GM19452 (cell line): Measurements from ENCODE around the gene PIGN.
A peak's percentile ranks its signal among the peaks of the same experiment; 100 is the strongest.

Experiments used
- ATAC-seq: cut with Tn5 transposase; IDR thresholded peaks from one replicate; pipeline ENCODE4 v1.9.1; 2021; ENCODE audit not compliant: unreplicated experiment

PIGN gene, protein sequence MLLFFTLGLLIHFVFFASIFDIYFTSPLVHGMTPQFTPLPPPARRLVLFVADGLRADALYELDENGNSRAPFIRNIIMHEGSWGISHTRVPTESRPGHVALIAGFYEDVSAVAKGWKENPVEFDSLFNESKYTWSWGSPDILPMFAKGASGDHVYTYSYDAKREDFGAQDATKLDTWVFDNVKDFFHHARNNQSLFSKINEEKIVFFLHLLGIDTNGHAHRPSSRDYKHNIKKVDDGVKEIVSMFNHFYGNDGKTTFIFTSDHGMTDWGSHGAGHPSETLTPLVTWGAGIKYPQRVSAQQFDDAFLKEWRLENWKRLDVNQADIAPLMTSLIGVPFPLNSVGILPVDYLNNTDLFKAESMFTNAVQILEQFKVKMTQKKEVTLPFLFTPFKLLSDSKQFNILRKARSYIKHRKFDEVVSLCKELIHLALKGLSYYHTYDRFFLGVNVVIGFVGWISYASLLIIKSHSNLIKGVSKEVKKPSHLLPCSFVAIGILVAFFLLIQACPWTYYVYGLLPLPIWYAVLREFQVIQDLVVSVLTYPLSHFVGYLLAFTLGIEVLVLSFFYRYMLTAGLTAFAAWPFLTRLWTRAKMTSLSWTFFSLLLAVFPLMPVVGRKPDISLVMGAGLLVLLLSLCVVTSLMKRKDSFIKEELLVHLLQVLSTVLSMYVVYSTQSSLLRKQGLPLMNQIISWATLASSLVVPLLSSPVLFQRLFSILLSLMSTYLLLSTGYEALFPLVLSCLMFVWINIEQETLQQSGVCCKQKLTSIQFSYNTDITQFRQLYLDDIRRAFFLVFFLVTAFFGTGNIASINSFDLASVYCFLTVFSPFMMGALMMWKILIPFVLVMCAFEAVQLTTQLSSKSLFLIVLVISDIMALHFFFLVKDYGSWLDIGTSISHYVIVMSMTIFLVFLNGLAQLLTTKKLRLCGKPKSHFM

GRCh38 chr18:62186774-62187542 lies at the start of gene PIGN, which contains the start of gene RELCH:
TSS of gene PIGN (minus strand) at chr18:62187056. CDS start at chr18:62161353, 25,703 bp downstream.
TSS of gene RELCH (plus strand) at chr18:62187255. CDS start at chr18:62187506, 251 bp downstream.
- peak; percentile 89 for ATAC-seq

- no peak for ATAC-seq
These were observed 49.4 kb upstream of the PIGN start for GRCh38 chr18:62236252-62236651.

- ATAC-seq, result no peak
These were observed 39.2 kb upstream of the PIGN start for GRCh38 chr18:62226047-62226446.

DNA sequence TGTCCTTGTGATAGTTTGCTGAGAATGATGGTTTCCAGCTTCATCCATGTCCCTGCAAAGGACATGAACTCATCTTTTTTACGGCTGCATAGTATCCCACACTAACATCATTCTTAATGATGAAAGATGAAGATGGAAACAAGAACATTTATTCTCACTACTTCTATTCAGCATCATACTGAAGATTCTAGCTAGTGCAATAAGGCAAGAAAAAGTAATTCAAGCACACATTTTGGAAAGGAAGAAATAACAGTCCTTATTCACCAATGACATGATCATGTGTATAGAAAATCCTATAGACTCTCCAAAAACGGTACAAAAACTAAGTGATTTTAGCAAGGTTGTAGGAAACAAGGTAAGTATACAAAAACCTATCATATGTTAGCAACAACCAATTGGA lies 37.4 kb upstream of the PIGN start:
- ATAC-seq, result no peak

DNA sequence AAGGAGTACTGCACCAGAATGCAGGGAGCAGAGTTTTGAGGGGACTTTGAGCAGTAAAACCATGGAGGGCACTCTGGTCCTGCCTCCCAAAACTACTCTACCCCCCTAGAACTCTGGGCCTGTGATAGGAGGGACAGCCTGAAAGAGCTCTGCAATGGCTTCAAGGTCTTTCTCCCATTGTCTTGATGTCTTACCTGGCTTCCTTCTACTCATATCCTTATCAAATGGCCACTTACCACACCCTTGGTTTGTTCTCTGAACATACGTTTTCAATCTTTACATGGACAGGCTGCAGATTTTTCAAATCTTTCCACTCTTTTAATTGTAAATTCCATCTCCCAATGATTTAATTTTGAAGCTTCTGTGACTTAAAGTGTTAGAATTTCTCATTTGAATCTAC lies 27.9 kb upstream of the PIGN start:
- ATAC-seq, result no peak

GRCh38 chr18:62211325-62211828 lies 24.5 kb upstream of the PIGN start:
- no peak for ATAC-seq

GRCh38 chr18:62210138-62210537 lies 23.3 kb upstream of the PIGN start:
- no peak for ATAC-seq

DNA sequence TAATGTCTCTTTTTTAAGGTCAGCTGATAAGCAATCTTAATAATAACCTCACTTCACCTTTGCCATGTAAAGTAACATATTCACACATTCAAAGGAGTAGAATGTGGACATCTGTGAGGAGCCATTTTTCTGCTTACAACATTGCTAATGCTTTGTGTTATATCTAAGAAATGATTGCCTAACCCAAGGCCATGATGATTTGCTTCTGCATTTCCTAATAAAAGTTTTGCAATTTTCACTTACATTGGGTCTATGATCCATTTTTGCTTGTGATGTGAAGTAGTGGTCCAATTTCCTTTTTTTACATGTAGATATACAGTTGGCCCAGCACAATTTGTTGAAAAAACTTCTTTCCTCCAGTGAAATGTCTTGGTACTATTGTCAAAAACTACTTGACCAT lies 22.2 kb upstream of the PIGN start:
- ATAC-seq, result no peak

DNA sequence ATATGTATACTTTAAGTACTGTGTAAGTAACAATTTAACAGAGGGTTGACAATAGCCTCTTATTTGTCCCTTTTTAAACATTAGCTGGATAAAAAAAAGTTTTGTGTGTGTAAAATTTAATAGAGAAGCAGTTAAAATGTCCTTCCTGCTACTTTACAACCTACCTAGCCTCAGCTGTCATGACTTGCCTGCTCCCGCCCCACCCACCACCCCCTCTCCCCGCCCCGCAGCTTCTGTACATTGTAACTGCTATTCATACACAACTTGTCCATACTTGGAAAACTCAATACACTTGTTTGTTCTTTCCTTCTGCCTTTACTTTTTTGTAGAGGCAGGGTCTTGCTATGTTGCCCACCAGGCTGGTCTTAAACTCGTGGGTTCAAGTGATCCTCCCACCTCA lies 19.7 kb upstream of the PIGN start:
- ATAC-seq, result no peak

DNA sequence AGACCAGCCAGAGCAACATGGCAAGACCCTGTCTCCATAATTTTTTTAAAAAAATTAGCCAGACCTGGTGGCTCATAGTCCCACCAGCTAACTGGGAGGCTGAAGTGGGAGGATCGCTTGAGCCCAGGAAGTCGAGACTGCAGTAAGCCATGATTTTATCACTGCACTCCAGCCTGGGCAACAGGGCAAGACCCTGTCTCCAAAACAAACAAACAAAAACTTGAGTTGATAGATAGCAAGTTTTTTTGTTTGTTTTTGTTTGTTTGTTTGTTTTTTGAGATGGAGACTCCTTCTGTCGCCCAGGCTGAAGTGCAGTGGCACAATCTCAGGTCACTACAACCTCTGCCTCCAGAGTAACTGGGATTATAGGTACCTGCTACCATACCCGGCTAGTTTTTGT lies 19.0 kb upstream of the PIGN start:
- ATAC-seq, result no peak

GRCh38 chr18:62201870-62202269 lies 15.0 kb upstream of the PIGN start:
- ATAC-seq, result no peak

DNA sequence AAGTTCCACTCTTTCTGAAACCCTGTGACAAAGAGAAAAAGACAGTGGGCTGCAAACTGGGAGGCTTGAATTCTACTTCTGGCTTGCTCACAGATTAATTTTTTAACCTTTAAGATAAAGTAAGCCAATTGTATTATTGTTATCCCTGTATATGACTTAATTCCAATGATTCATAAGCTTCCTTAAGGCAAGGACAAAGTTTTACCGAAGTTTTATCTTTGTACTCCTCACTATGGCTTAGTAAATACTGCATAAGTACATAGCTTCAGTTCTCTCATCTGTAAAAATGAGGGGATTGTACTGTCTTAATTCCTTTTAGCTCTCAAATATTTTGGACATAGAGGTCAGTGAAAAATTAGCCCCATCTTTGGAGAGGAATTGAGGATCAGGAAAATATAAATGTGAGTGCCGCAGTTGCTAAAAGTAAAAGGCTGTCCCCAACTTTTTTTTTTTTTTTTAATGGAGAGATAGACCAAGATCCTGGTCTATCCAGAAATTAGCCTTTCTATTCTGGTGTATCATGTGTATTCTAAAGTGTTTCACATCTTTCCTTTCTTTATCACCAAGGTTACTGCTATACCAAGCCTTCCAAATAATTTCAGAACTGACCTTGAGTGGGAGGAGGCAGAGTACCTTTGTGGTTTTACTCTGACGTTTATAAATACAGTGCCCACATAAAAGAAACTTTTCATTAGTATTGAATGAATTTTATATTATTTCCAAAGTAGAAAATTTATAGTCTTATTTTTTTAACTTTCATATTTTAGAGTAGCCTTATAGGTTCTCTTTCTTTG lies 13.5 kb upstream of the PIGN start:
- ATAC-seq, result no peak

DNA sequence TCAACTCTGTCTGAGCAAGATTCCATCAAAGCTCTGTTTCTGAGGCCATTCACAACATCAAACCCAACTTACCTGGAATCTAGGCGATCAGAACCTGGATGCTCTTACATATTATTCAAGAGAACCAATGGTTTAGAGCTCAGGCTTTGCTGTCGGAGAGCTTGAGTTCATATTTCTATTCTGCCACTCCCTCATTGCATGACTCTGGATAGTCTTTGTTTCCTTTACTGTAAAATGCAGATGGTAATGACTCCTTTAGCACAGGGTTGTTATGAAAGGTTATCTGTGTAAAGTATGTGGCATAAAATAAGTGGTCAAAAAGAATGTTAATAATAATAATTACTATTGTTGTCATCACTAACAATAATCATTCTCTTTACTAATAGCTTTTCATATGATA lies 12.8 kb upstream of the PIGN start:
- ATAC-seq, result no peak

DNA sequence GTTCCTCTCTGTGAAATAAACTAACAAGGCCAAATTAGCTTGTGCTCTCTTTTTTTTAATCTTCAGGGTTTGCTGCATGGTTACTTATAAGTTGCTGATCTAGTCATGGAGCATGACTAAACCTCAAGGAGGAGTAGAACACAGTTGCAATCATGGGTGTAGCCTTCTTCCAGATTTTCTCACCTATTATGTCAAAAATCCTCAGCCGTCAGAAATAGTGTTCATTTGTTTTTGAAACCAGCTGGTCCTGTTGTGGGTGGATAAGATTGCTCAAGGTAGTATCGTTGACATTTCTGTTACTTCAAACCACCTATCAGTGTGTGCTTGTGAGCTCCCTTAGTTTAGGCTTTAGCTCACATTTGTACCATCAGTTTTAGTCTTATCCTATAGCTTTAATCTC lies 11.4 kb upstream of the PIGN start:
- ATAC-seq, result no peak

DNA sequence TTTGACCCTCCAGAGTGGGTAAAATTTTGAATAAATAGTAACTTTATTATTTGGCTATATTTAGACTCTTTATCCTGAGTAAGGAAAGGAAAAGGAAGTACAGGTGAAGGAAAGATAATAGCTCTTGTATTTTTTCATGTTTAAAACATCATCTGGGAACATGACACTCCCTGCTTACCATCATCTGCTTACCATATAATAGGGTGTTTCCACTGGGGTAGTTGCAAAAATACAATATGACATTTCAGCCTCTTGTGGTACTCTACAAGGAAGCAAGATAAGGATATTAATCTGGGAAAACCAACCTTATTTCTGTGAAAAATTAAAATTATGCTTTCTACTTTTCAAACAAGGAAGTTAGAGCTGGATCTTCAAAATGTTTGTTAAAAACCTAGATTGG lies 10.1 kb upstream of the PIGN start:
- ATAC-seq, result no peak

- no peak for ATAC-seq
These were observed 9.2 kb upstream of the PIGN start for GRCh38 chr18:62196079-62196478.

DNA sequence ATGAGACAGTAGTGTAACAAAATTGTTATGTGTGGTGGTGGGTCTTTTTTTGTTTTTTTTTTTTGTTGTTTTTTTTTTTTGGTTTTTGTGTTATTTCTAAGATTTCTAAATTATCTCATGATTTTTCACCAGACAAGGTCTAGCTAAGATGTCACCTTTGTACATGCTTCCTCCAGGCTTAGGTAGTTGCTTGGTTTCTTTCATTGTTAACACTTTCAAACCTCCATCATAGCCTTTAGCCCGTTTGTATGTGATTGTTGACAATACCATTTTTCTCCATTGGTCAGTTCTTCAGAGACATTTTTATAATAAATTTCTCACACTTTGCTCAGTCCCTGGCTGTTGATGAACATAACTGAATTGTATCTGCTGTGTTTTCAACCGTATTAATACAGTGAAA lies 2.4 kb upstream of the PIGN start:
- no peak for ATAC-seq

GRCh38 chr18:62187543-62188510 lies 971 bp upstream of the PIGN start:
- ATAC-seq, result peak; percentile 1

- ATAC-seq, result no peak
These were observed 420 bp downstream of the PIGN start for GRCh38 chr18:62186499-62186773.
